Hepatocyte (in vitro differentiated cells): ENCODE measurements around the gene HKDC1.

Experiments
- EZH2 ChIP-seq: fragments of 200-600 bp; sonication (generic); IDR thresholded peaks from 2 replicates; pipeline ENCODE4 v1.6.1; 2016; ENCODE audit warnings: antibody characterized with exemption, mild to moderate bottlenecking, borderline replicate concordance
- TF ChIP-seq, protein P1 (sequence below): fragments of 200-600 bp; sonication (generic); IDR thresholded peaks from 2 replicates; pipeline ENCODE4 v1.5.1; 2016; ENCODE audit warnings: antibody characterized with exemption, mild to moderate bottlenecking; ENCODE audit not compliant: poor library complexity

DNA sequence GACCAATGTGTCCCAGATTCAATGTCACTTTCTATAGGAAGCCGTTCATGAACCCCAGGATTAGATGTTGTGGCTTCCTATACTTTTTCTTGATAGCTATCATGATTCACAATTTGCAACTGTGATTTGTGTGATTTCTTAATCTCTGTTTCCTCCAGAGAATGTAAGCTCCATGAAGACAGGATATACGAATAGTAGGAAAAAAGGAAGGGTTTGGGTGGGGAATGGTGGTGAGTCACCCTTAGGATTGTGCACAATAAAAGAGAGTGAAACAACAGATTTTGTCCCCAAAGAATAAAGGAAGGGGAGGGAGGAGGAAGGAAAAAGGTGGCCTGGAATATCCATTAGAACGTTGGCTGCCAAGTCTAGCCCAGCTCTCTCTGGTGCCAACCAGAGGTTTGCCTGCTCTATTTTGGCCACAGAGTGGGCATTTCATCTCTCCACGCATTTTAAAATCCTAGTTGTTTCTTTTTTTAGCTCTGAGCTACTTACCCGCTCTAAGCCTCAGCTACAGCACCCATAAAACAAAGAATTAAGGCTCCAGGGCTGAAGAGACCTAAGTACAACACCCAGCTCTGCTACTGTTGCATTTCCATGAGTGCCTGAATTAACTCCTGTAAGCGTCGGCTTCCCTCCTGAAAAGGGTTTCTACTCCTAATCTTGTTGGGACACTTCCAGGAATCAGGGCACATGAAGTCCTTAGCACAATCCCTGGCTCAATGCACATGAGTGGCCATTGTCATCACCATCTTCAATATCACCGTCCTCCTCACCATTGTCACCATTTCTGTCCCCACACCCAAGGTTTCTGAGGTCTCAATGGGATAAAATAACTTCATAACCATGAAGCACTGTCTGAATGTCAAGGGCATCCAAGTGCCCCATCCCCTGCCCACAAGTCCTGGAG is 61.6 kb downstream of the HKDC1 start:
- TF ChIP-seq, protein P1, sequence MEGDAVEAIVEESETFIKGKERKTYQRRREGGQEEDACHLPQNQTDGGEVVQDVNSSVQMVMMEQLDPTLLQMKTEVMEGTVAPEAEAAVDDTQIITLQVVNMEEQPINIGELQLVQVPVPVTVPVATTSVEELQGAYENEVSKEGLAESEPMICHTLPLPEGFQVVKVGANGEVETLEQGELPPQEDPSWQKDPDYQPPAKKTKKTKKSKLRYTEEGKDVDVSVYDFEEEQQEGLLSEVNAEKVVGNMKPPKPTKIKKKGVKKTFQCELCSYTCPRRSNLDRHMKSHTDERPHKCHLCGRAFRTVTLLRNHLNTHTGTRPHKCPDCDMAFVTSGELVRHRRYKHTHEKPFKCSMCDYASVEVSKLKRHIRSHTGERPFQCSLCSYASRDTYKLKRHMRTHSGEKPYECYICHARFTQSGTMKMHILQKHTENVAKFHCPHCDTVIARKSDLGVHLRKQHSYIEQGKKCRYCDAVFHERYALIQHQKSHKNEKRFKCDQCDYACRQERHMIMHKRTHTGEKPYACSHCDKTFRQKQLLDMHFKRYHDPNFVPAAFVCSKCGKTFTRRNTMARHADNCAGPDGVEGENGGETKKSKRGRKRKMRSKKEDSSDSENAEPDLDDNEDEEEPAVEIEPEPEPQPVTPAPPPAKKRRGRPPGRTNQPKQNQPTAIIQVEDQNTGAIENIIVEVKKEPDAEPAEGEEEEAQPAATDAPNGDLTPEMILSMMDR: no peak
- TF ChIP-seq EZH2: no peak
